KMS-11 (cell line): ENCODE data around the gene CCDC43.

Experiments used
- H2AFZ ChIP-seq: fragments of 200-600 bp; sonication (generic); 2 replicates; pipeline ENCODE4 v1.6.1; 2016; ENCODE audit warnings: antibody characterized with exemption, mixed run types, low read depth
- H3K27ac ChIP-seq: fragments of 200-600 bp; sonication (generic); 2 replicates; pipeline ENCODE4 v1.6.1; 2016; ENCODE audit warnings: mild to moderate bottlenecking, mixed run types
- H3K27me3 ChIP-seq: fragments of 200-600 bp; sonication (generic); 2 replicates; pipeline ENCODE4 v1.6.1; 2017; ENCODE audit warnings: mild to moderate bottlenecking, low read depth, mixed run types, moderate library complexity; ENCODE audit not compliant: insufficient read depth
- H3K36me3 ChIP-seq: fragments of 200-600 bp; sonication (generic); 2 replicates; pipeline ENCODE4 v1.6.1; 2017; ENCODE audit warnings: mild to moderate bottlenecking, mixed run types; ENCODE audit not compliant: insufficient read depth
- H3K4me1 ChIP-seq: fragments of 200-600 bp; sonication (generic); 2 replicates; pipeline ENCODE4 v1.6.1; 2016; ENCODE audit warnings: mild to moderate bottlenecking, low read depth, mixed run types; ENCODE audit not compliant: poor library complexity, severe bottlenecking
- H3K4me2 ChIP-seq: fragments of 200-600 bp; sonication (generic); 2 replicates; pipeline ENCODE4 v1.7.0; 2016; ENCODE audit warnings: mild to moderate bottlenecking, mixed run types
- H3K4me3 ChIP-seq: fragments of 200-600 bp; sonication (generic); IDR thresholded peaks from 2 replicates; pipeline ENCODE4 v1.6.1; 2017; ENCODE audit warnings: low read depth, low read length, mixed read lengths; ENCODE audit not compliant: insufficient read depth
- H3K79me2 ChIP-seq: fragments of 200-600 bp; sonication (generic); 2 replicates; pipeline ENCODE4 v1.6.1; 2016; ENCODE audit warnings: low read depth, mixed run types; ENCODE audit not compliant: insufficient read depth
- H3K9ac ChIP-seq: fragments of 200-600 bp; sonication (generic); 2 replicates; pipeline ENCODE4 v1.6.1; 2016; ENCODE audit warnings: mild to moderate bottlenecking, mixed run types
- H4K20me1 ChIP-seq: fragments of 200-600 bp; sonication (generic); 2 replicates; pipeline ENCODE4 v1.6.1; 2016; ENCODE audit warnings: mild to moderate bottlenecking, mixed run types; ENCODE audit not compliant: insufficient read depth
- CTCF ChIP-seq: fragments of 200-600 bp; sonication (generic); conservative IDR thresholded peaks from 2 replicates; pipeline ENCODE4 v1.6.1; 2017; ENCODE audit warnings: low read depth, mild to moderate bottlenecking, antibody characterized with exemption, low read length, moderate library complexity, mixed read lengths

Gene CCDC43

GRCh38 chr17:44629314-44629713, 60.3 kb downstream of the CCDC43 start:
- no peak overlapping the region for H3K4me3 ChIP-seq
- no peak for TF ChIP-seq CTCF

GRCh38 chr17:44628243-44629188, 61.1 kb downstream of the CCDC43 start:
- H3K27ac ChIP-seq: no peak overlapping the region
- TF ChIP-seq CTCF: no peak
- no peak overlapping the region for H3K4me2 ChIP-seq
- peaks cover 4% of the 10 kb centered on the region for H3K4me1 ChIP-seq
- H4K20me1 ChIP-seq: no peaks in the 10 kb centered on the region
- no peak overlapping the region for H2AFZ ChIP-seq
- H3K9ac ChIP-seq: no peak overlapping the region
- no peaks in the 10 kb centered on the region for H3K27me3 ChIP-seq
- H3K36me3 ChIP-seq: no peaks in the 10 kb centered on the region
- H3K79me2 ChIP-seq: no peaks in the 10 kb centered on the region
- H3K4me3 ChIP-seq: no peak overlapping the region

More at GRCh38 chr17:44629314-44629713, 60.3 kb downstream of the CCDC43 start:
- Histone ChIP-seq H3K27ac (no peak overlapping the region), H3K4me1 (no peaks in the 10 kb centered on the region), H2AFZ (no peak overlapping the region), H3K4me2 (no peak overlapping the region), H4K20me1 (no peaks in the 10 kb centered on the region), H3K27me3 (no peaks in the 10 kb centered on the region), H3K36me3 (no peaks in the 10 kb centered on the region), H3K9ac (no peak overlapping the region), H3K79me2 (no peaks in the 10 kb centered on the region)

GRCh38 chr17:44627513-44628242, 61.9 kb downstream of the CCDC43 start:
- H2AFZ ChIP-seq: no peak overlapping the region

More at GRCh38 chr17:44627513-44628242, 61.9 kb downstream of the CCDC43 start:
- no peaks in the 10 kb centered on the region for H3K36me3 ChIP-seq
- no peak overlapping the region for H3K4me2 ChIP-seq
- no peak for TF ChIP-seq CTCF
- H3K79me2 ChIP-seq: no peaks in the 10 kb centered on the region
- H3K27ac ChIP-seq: no peak overlapping the region
- no peaks in the 10 kb centered on the region for H4K20me1 ChIP-seq
- peaks cover 4% of the 10 kb centered on the region for H3K4me1 ChIP-seq
- no peak overlapping the region for H3K9ac ChIP-seq
- H3K27me3 ChIP-seq: no peaks in the 10 kb centered on the region
- no peak overlapping the region for H3K4me3 ChIP-seq
